ENCODE results near the gene C11orf71.

Gene C11orf71

DNA sequence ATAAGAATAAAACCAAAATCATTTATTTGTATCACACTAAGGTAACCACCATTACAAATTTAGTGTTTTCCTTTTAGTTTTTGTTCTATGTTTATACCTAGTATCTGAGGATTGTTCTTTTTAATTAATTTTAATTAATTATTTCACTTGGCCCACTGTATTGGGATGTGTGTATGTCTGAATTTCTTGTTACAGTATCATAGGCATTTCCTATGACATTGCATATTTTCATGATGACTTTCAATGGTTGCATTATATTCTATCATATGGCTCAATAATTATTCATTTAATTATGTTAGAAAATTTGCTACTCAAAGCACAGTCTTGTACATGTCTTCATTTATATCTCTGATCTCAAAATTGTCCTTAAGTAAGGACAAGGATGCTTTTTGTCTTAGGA lies 41.0 kb downstream of the C11orf71 start:
- no peaks in the 10 kb centered on the region for H3K4me1 ChIP-seq (ENCODE audit: insufficient read depth, low read length, severe bottlenecking)
- no peaks in the 10 kb centered on the region for H4K20me1 ChIP-seq (ENCODE audit: insufficient read depth, low read length)
- no peak overlapping the region for H3K4me2 ChIP-seq (ENCODE audit: low read length)
- no peak overlapping the region for H3K4me3 ChIP-seq (ENCODE audit: low read depth, low read length, poor library complexity, severe bottlenecking)
- H3K9me2 ChIP-seq (ENCODE audit: low read depth, low read length) = no peaks in the 10 kb centered on the region
- no peaks in the 10 kb centered on the region for H3K9me3 ChIP-seq (ENCODE audit: low read length)
- no peaks in the 10 kb centered on the region for H3F3A ChIP-seq (ENCODE audit: insufficient read depth, low read length)
- no peaks in the 10 kb centered on the region for H3K36me3 ChIP-seq (ENCODE audit: insufficient read depth, low read length)
- H3K27me3 ChIP-seq (ENCODE audit: insufficient read depth, low read length) = no peaks in the 10 kb centered on the region
- no peak for TF ChIP-seq EZH2 (IDR thresholded peaks at IDR 0.05; ENCODE audit: borderline replicate concordance, low read length)
- TF ChIP-seq, protein P1, sequence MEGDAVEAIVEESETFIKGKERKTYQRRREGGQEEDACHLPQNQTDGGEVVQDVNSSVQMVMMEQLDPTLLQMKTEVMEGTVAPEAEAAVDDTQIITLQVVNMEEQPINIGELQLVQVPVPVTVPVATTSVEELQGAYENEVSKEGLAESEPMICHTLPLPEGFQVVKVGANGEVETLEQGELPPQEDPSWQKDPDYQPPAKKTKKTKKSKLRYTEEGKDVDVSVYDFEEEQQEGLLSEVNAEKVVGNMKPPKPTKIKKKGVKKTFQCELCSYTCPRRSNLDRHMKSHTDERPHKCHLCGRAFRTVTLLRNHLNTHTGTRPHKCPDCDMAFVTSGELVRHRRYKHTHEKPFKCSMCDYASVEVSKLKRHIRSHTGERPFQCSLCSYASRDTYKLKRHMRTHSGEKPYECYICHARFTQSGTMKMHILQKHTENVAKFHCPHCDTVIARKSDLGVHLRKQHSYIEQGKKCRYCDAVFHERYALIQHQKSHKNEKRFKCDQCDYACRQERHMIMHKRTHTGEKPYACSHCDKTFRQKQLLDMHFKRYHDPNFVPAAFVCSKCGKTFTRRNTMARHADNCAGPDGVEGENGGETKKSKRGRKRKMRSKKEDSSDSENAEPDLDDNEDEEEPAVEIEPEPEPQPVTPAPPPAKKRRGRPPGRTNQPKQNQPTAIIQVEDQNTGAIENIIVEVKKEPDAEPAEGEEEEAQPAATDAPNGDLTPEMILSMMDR (IDR thresholded peaks at IDR 0.05; ENCODE audit: low read length) = no peak
- no peaks in the 10 kb centered on the region for H3K79me2 ChIP-seq (ENCODE audit: insufficient read depth, low read length)
- no peak overlapping the region for H3K9ac ChIP-seq (ENCODE audit: low read length)
- no peak overlapping the region for H3K27ac ChIP-seq (ENCODE audit: low read depth, low read length, poor library complexity, severe bottlenecking)
- H2AFZ ChIP-seq (ENCODE audit: low read length) = no peak overlapping the region

DNA sequence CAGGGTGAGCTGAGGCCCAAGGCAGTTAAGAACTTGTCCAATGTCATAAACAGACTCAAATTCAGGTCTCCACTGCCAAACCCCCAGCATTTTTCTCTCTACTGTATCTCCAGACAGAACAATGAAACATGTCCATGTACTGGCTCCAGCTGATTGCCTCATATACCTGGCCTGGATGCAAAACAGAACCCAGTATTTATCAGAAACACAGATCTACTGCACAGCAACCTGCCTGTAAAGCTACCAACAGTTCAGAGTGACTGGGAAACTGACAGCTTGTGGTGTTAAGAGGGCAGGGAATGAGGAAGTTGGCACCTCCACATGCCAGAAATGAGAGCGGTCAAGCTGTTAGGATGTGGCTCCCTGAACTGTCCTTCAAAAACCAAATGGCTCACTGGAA lies 41.6 kb downstream of the C11orf71 start:
- Histone ChIP-seq H3K9ac (ENCODE audit: low read length) (no peak overlapping the region), H3K9me3 (ENCODE audit: low read length) (no peaks in the 10 kb centered on the region), H3F3A (ENCODE audit: insufficient read depth, low read length) (no peaks in the 10 kb centered on the region), H2AFZ (ENCODE audit: low read length) (no peak overlapping the region), H3K27me3 (ENCODE audit: insufficient read depth, low read length) (no peaks in the 10 kb centered on the region), H3K4me1 (ENCODE audit: insufficient read depth, low read length, severe bottlenecking) (no peaks in the 10 kb centered on the region), H4K20me1 (ENCODE audit: insufficient read depth, low read length) (no peaks in the 10 kb centered on the region), H3K4me2 (ENCODE audit: low read length) (no peak overlapping the region), H3K27ac (ENCODE audit: low read depth, low read length, poor library complexity, severe bottlenecking) (no peak overlapping the region), H3K4me3 (ENCODE audit: low read depth, low read length, poor library complexity, severe bottlenecking) (no peak overlapping the region), H3K79me2 (ENCODE audit: insufficient read depth, low read length) (no peaks in the 10 kb centered on the region), H3K9me2 (ENCODE audit: low read depth, low read length) (no peaks in the 10 kb centered on the region), H3K36me3 (ENCODE audit: insufficient read depth, low read length) (no peaks in the 10 kb centered on the region)
- TF ChIP-seq, protein P1 (IDR thresholded peaks at IDR 0.05; ENCODE audit: low read length) = no peak
- no peak for TF ChIP-seq EZH2 (IDR thresholded peaks at IDR 0.05; ENCODE audit: borderline replicate concordance, low read length)

DNA sequence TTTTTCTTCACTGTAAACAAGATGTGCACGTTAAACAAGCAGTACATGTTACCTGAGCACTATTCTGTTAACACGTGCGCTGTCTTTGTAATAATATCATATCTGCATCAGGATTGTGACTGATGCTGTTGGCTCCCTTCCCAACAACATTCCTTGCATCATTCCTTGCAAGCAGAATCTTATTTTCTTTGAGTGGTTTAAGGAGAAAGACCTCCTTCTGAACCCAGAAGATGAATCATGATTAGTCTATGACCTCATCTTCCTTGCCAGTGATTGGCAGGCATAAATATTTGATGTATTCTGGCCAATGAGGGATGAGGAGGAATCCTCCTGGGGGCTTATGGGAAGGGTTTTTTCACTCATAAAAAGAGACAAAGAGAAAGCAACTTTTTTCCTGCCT lies 46.2 kb downstream of the C11orf71 start:
- no peak overlapping the region for H3K9ac ChIP-seq (ENCODE audit: low read length)
- no peaks in the 10 kb centered on the region for H3K79me2 ChIP-seq (ENCODE audit: insufficient read depth, low read length)
- H3K27ac ChIP-seq (ENCODE audit: low read depth, low read length, poor library complexity, severe bottlenecking) = no peak overlapping the region
- no peaks in the 10 kb centered on the region for H4K20me1 ChIP-seq (ENCODE audit: insufficient read depth, low read length)
- H3F3A ChIP-seq (ENCODE audit: insufficient read depth, low read length) = no peaks in the 10 kb centered on the region
- H3K27me3 ChIP-seq (ENCODE audit: insufficient read depth, low read length) = no peaks in the 10 kb centered on the region
- H3K36me3 ChIP-seq (ENCODE audit: insufficient read depth, low read length) = no peaks in the 10 kb centered on the region
- H3K9me2 ChIP-seq (ENCODE audit: low read depth, low read length) = no peaks in the 10 kb centered on the region
- H3K4me2 ChIP-seq (ENCODE audit: low read length) = no peak overlapping the region
- no peak overlapping the region for H3K4me3 ChIP-seq (ENCODE audit: low read depth, low read length, poor library complexity, severe bottlenecking)
- no peaks in the 10 kb centered on the region for H3K4me1 ChIP-seq (ENCODE audit: insufficient read depth, low read length, severe bottlenecking)
- TF ChIP-seq, protein P1 (IDR thresholded peaks at IDR 0.05; ENCODE audit: low read length) = no peak
- no peak for TF ChIP-seq EZH2 (IDR thresholded peaks at IDR 0.05; ENCODE audit: borderline replicate concordance, low read length)
- no peak overlapping the region for H2AFZ ChIP-seq (ENCODE audit: low read length)
- no peaks in the 10 kb centered on the region for H3K9me3 ChIP-seq (ENCODE audit: low read length)

Measured in OCI-LY1 (cell line).